KMS-11 (cell line): ENCODE data around the gene HSPA12A.

Source experiments
- H2AFZ ChIP-seq: fragments of 200-600 bp; sonication (generic); 2 replicates; pipeline ENCODE4 v1.6.1; 2016; ENCODE audit warnings: antibody characterized with exemption, mixed run types, low read depth
- H3K27ac ChIP-seq: fragments of 200-600 bp; sonication (generic); 2 replicates; pipeline ENCODE4 v1.6.1; 2016; ENCODE audit warnings: mild to moderate bottlenecking, mixed run types
- H3K27me3 ChIP-seq: fragments of 200-600 bp; sonication (generic); 2 replicates; pipeline ENCODE4 v1.6.1; 2017; ENCODE audit warnings: mild to moderate bottlenecking, low read depth, mixed run types, moderate library complexity; ENCODE audit not compliant: insufficient read depth
- H3K36me3 ChIP-seq: fragments of 200-600 bp; sonication (generic); 2 replicates; pipeline ENCODE4 v1.6.1; 2017; ENCODE audit warnings: mild to moderate bottlenecking, mixed run types; ENCODE audit not compliant: insufficient read depth
- H3K4me1 ChIP-seq: fragments of 200-600 bp; sonication (generic); 2 replicates; pipeline ENCODE4 v1.6.1; 2016; ENCODE audit warnings: mild to moderate bottlenecking, low read depth, mixed run types; ENCODE audit not compliant: poor library complexity, severe bottlenecking
- H3K4me2 ChIP-seq: fragments of 200-600 bp; sonication (generic); 2 replicates; pipeline ENCODE4 v1.7.0; 2016; ENCODE audit warnings: mild to moderate bottlenecking, mixed run types
- H3K4me3 ChIP-seq: fragments of 200-600 bp; sonication (generic); IDR thresholded peaks from 2 replicates; pipeline ENCODE4 v1.6.1; 2017; ENCODE audit warnings: low read depth, low read length, mixed read lengths; ENCODE audit not compliant: insufficient read depth
- H3K79me2 ChIP-seq: fragments of 200-600 bp; sonication (generic); 2 replicates; pipeline ENCODE4 v1.6.1; 2016; ENCODE audit warnings: low read depth, mixed run types; ENCODE audit not compliant: insufficient read depth
- H3K9ac ChIP-seq: fragments of 200-600 bp; sonication (generic); 2 replicates; pipeline ENCODE4 v1.6.1; 2016; ENCODE audit warnings: mild to moderate bottlenecking, mixed run types
- H4K20me1 ChIP-seq: fragments of 200-600 bp; sonication (generic); 2 replicates; pipeline ENCODE4 v1.6.1; 2016; ENCODE audit warnings: mild to moderate bottlenecking, mixed run types; ENCODE audit not compliant: insufficient read depth
- CTCF ChIP-seq: fragments of 200-600 bp; sonication (generic); conservative IDR thresholded peaks from 2 replicates; pipeline ENCODE4 v1.6.1; 2017; ENCODE audit warnings: low read depth, mild to moderate bottlenecking, antibody characterized with exemption, low read length, moderate library complexity, mixed read lengths

The HSPA12A gene

GRCh38 chr10:116694243-116694926, 48.0 kb downstream of the HSPA12A start:
- no peaks in the 10 kb centered on the region for H3K79me2 ChIP-seq
- H3K36me3 ChIP-seq = no peaks in the 10 kb centered on the region
- no peak overlapping the region for H3K9ac ChIP-seq
- no peaks in the 10 kb centered on the region for H3K4me1 ChIP-seq
- no peak overlapping the region for H3K4me2 ChIP-seq
- H4K20me1 ChIP-seq = no peaks in the 10 kb centered on the region
- no peak overlapping the region for H3K4me3 ChIP-seq
- no peak overlapping the region for H3K27ac ChIP-seq
- H3K27me3 ChIP-seq = no peaks in the 10 kb centered on the region
- no peak overlapping the region for H2AFZ ChIP-seq
- TF ChIP-seq CTCF = no peak

GRCh38 chr10:116692225-116692624, 50.1 kb downstream of the HSPA12A start:
- TF ChIP-seq CTCF = no peak
- Histone ChIP-seq H3K4me3 (no peak overlapping the region), H4K20me1 (no peaks in the 10 kb centered on the region), H3K27me3 (no peaks in the 10 kb centered on the region), H3K9ac (no peak overlapping the region), H3K79me2 (no peaks in the 10 kb centered on the region), H3K27ac (no peak overlapping the region), H2AFZ (no peak overlapping the region), H3K4me1 (no peaks in the 10 kb centered on the region), H3K36me3 (no peaks in the 10 kb centered on the region), H3K4me2 (no peak overlapping the region)

GRCh38 chr10:116691635-116692034, 50.7 kb downstream of the HSPA12A start:
- no peaks in the 10 kb centered on the region for H3K4me1 ChIP-seq
- no peak overlapping the region for H3K4me3 ChIP-seq
- H3K4me2 ChIP-seq = no peak overlapping the region
- no peak overlapping the region for H3K9ac ChIP-seq
- H3K27ac ChIP-seq = no peak overlapping the region
- H2AFZ ChIP-seq = no peak overlapping the region
- no peak for TF ChIP-seq CTCF
- no peaks in the 10 kb centered on the region for H3K79me2 ChIP-seq
- H3K27me3 ChIP-seq = no peaks in the 10 kb centered on the region
- no peaks in the 10 kb centered on the region for H4K20me1 ChIP-seq
- no peaks in the 10 kb centered on the region for H3K36me3 ChIP-seq

- no peaks in the 10 kb centered on the region for H3K36me3 ChIP-seq
- no peaks in the 10 kb centered on the region for H3K79me2 ChIP-seq
- TF ChIP-seq CTCF = no peak
- H2AFZ ChIP-seq = no peak overlapping the region
- H3K27ac ChIP-seq = no peak overlapping the region
- no peaks in the 10 kb centered on the region for H4K20me1 ChIP-seq
- no peaks in the 10 kb centered on the region for H3K27me3 ChIP-seq
- H3K4me3 ChIP-seq = no peak overlapping the region
- H3K9ac ChIP-seq = no peak overlapping the region
- no peak overlapping the region for H3K4me2 ChIP-seq
- no peaks in the 10 kb centered on the region for H3K4me1 ChIP-seq
Measured at GRCh38 chr10:116690356-116691322, 51.7 kb downstream of the HSPA12A start.
